ENCODE measurements around the gene PHETA1. TPM values are rescaled to one million over a fixed set of nuclear protein-coding genes. Genes with fewer than 3 reads are reported as not detected.

Gene PHETA1, protein sequence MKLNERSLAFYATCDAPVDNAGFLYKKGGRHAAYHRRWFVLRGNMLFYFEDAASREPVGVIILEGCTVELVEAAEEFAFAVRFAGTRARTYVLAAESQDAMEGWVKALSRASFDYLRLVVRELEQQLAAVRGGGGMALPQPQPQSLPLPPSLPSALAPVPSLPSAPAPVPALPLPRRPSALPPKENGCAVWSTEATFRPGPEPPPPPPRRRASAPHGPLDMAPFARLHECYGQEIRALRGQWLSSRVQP
- total RNA-seq: 10 to 100 TPM in 2 of 4 donors, 1 to 10 TPM in 2; 8.1 to 23.5 (median 15.3) TPM

DNA sequence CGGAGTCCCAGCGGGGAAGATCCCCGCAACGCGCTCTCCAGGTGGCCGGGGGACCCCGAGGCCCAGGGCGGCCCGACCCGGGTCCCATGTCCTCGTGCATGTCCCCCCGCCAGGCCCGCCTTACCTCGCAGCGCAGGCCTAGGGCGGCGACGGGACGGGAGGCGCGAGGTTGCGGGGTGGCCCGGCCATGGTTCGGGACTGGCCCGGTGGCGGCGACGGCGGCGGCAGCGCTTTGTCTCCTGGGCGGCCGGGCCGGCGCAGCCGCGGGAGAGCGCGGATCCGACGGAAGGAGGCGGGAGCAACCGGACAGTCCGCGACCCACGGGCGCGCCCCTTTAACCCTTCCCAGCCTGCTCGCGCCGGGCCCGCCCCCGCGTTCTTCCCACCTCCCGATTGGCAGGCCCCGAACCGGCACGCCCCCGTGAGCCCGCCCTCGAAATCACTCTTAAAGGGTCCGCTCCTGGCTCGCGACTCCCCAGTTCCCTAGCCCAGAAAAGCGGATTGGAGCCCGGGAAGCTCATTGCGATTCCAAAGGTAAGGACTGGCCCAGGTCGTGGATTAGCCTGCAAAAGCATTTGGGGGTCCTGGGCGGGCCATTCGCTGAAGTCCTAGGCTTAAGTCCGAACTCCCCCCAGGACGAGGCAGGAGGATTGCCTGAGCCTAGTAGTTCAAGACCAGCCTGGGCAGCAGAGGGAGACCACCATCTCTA is at the start of gene PHETA1:
PHETA1 (minus strand) TSS at position 308 of the 708 bp plus-strand sequence. CDS start 5,668 bp downstream, outside the sequence.
- Histone ChIP-seq H3K36me3 (no peaks in the 10 kb centered on the region), H3K27me3 (no peaks in the 10 kb centered on the region), H3K4me3 (replicated peaks in 1 of 3) (peak within 1 kb of the TSS; percentile 67 to 79 (median 73)), H3K4me1 (peaks cover 8 to 13% of the 10 kb centered on the region in 2 donors), H3K9me3 (no peaks in the 10 kb centered on the region), H3K27ac (no peak within 1 kb of the TSS)
- 4 to 7% methylated on average over 6 to 17 of the region's 72 CpGs for WGBS, 2 donors
- TF ChIP-seq POLR2A (IDR thresholded peaks at IDR 0.05): peak in 1 of 2 donors; percentile 81
- TF ChIP-seq, protein P1, sequence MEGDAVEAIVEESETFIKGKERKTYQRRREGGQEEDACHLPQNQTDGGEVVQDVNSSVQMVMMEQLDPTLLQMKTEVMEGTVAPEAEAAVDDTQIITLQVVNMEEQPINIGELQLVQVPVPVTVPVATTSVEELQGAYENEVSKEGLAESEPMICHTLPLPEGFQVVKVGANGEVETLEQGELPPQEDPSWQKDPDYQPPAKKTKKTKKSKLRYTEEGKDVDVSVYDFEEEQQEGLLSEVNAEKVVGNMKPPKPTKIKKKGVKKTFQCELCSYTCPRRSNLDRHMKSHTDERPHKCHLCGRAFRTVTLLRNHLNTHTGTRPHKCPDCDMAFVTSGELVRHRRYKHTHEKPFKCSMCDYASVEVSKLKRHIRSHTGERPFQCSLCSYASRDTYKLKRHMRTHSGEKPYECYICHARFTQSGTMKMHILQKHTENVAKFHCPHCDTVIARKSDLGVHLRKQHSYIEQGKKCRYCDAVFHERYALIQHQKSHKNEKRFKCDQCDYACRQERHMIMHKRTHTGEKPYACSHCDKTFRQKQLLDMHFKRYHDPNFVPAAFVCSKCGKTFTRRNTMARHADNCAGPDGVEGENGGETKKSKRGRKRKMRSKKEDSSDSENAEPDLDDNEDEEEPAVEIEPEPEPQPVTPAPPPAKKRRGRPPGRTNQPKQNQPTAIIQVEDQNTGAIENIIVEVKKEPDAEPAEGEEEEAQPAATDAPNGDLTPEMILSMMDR (IDR thresholded peaks at IDR 0.05): peak in 1 of 6 experiments; percentile 8
- intact Hi-C loops (cut with DNase I): no loop called here
- DNase-seq: peak; percentile 95 to 96

DNA sequence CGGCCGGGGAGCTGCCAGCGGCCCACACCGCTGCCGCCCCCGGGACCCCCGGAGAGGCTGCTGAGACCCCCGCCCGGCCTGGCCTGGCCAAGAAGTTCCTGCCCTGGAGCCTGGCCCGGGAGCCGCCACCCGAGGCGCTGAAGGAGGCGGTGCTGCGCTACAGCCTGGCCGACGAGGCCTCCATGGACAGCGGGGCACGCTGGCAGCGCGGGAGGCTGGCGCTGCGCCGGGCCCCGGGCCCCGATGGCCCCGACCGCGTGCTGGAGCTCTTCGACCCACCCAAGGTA is 49.6 kb upstream of the PHETA1 start:
- Histone ChIP-seq H3K4me3 (replicated peaks in 1 of 3) (no peak overlapping the region), H3K9me3 (no peaks in the 10 kb centered on the region), H3K27ac (no peak overlapping the region), H3K36me3 (peaks cover 10 to 11% of the 10 kb centered on the region in 2 donors), H3K4me1 (peaks cover 0 to 8% of the 10 kb centered on the region in 2 donors), H3K27me3 (no peaks in the 10 kb centered on the region)
- intact Hi-C loops (cut with DNase I): no loop called here
- no peak for DNase-seq
- 95 to 99% methylated on average over 14 to 19 of the region's 30 CpGs for WGBS, 2 donors
- TF ChIP-seq POLR2A (IDR thresholded peaks at IDR 0.05): no peak
- TF ChIP-seq, protein P1 (IDR thresholded peaks at IDR 0.05): no peak

DNA sequence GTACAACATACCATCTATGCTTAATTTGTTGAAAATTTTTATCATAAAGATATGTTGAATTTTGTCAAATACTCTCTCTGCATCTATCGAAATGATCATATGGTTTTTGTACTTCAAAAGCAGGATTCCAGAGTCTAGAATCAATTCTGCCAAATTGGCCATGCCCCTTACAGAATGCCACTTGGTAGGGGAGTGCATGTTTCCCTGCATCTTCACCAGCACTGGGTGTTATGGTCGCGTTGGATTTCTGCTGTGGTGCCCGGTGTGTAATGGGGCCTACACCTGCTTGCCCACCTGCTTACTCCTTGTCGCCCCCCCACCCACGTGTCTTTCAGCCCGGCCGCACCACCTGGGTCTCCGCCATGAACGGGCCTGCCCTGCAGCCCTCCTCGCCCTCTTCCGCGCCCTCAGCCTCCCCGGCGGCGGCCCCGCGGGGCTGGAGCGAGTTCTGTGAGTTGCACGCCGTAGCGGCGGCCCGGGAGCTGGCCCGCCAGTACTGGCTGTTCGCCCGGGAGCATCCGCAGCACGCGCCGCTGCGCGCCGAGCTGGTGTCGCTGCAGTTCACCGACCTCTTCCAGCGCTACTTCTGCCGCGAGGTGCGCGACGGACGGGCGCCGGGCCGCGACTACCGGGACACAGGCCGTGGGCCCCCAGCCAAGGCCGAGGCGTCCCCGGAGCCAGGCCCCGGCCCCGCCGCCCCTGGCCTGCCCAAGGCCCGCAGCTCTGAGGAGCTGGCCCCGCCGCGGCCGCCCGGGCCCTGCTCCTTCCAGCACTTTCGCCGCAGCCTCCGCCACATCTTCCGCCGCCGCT is 49.1 kb upstream of the PHETA1 start:
- Histone ChIP-seq H3K27me3 (no peaks in the 10 kb centered on the region), H3K9me3 (no peaks in the 10 kb centered on the region), H3K4me3 (replicated peaks in 1 of 3) (no peak overlapping the region), H3K27ac (no peak overlapping the region), H3K36me3 (peaks cover 10 to 11% of the 10 kb centered on the region in 2 donors), H3K4me1 (peaks cover 3 to 13% of the 10 kb centered on the region in 2 donors)
- DNase-seq: no peak
- WGBS, 2 donors: 94 to 95% methylated on average over 34 to 49 of the region's 67 CpGs
- intact Hi-C loops (cut with DNase I): no loop called here
- TF ChIP-seq POLR2A (IDR thresholded peaks at IDR 0.05): no peak
- TF ChIP-seq, protein P1 (IDR thresholded peaks at IDR 0.05): no peak

DNA sequence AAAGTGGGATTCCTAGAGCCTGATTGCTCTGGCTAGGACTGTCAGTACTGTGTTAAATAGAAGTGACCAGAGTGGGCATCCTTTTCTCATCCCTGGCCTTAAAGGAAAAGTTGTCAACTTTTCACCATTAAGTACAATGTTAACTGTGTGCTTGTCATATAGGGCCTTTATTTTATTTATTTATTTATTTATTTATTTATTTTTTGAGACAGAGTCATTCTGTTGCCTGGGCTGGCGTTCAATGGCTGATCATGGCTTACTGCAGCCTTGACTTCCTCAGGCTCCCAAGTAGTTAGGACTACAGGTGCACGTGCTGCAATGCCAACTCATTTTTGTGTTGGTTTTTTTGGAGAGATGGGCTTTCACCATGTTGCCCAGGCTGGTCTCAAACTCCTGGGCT is 48.4 kb upstream of the PHETA1 start:
- 90 to 98% methylated on average over 2 of the region's 2 CpGs for WGBS, 2 donors

DNA sequence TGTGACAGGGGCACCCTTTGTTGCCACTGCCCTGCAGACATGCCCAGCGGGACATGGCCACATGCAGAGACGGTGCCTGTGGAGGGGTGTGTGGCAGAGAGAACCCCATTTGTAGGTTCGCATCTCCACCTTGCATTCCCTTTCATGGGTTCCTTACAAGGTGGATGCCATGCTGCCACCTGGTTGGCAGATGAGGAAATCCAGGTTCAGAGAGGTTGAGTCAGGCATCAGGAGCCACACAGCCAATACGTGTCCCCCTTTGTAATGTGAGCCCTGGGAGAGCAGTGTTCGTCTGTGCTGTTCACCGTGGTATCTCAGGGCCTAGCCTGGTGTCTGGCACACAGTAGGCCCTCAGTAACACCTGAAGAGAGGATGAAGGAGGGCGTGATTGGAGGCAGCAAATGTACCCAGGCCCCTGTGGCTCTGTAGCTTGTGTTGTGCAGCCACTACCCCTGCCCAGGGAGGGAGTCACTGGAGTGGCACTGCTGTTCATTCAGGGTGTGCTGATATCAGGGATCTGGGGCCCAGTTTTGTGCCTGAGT is 45.9 kb upstream of the PHETA1 start:
- peaks cover 26 to 45% of the 10 kb centered on the region in 2 donors for H3K4me1 ChIP-seq
- WGBS, 2 donors: 72 to 92% methylated on average over 3 to 6 of the region's 7 CpGs
- TF ChIP-seq POLR2A (IDR thresholded peaks at IDR 0.05): no peak
- TF ChIP-seq, protein P1 (IDR thresholded peaks at IDR 0.05): no peak

More for the DNA sequence above, 48.4 kb upstream of the PHETA1 start:
- Histone ChIP-seq H3K27me3 (no peaks in the 10 kb centered on the region), H3K36me3 (peaks cover 10 to 11% of the 10 kb centered on the region in 2 donors), H3K27ac (no peak overlapping the region), H3K4me3 (replicated peaks in 1 of 3) (no peak overlapping the region), H3K4me1 (peaks cover 8 to 20% of the 10 kb centered on the region in 2 donors), H3K9me3 (no peaks in the 10 kb centered on the region)
- DNase-seq: no peak
- TF ChIP-seq POLR2A (IDR thresholded peaks at IDR 0.05): no peak
- intact Hi-C loops (cut with DNase I): no loop called here

More for the DNA sequence above, 45.9 kb upstream of the PHETA1 start:
- no peaks in the 10 kb centered on the region for H3K27me3 ChIP-seq
- H3K36me3 ChIP-seq: peaks cover 10% of the 10 kb centered on the region in 2 donors
- no peak overlapping the region for H3K27ac ChIP-seq
- no peak for DNase-seq
- no peaks in the 10 kb centered on the region for H3K9me3 ChIP-seq
- H3K4me3 ChIP-seq (replicated peaks in 1 of 3): no peak overlapping the region
- intact Hi-C loops (cut with DNase I): no loop called here
